K562 (cell line): ENCODE measurements around the gene SLC6A6. TPM values are rescaled to one million over a fixed set of nuclear protein-coding genes. Genes with fewer than 3 reads are reported as not detected.

Experiments used
- ATAC-seq: fragments of 200-7000 bp; cut with Tn5 transposase; 3 replicates; pipeline ENCODE4 v1.9.1; 2020; ENCODE audit warnings: moderate library complexity
- BruUV-seq: library from RNA; stranded (reverse); fragments of 400-500 nt; replicated peaks from 2 replicates; lab custom pipeline; 2021; lab: Mats Ljungman, UMichigan
- CTCF ChIA-PET: fragments of 300-600 bp; formaldehyde crosslinking; extraction: SDS; loops from one replicate; lab custom pipeline; 2021; ENCODE audit warnings: low intra/inter-chr PET ratio; lab: Yijun Ruan, JAX
- POLR2A ChIA-PET: fragments of 300-600, 350-650 bp; sonication (Branson Sonifier 250); formaldehyde crosslinking; extraction: SDS; loops from one replicate; lab custom pipeline; 2021; ENCODE audit warnings: antibody characterized with exemption, inconsistent platforms; lab: Yijun Ruan, JAX
- DNase-seq, 4 experiments: peaks; one replicate each; pipeline versions ENCODE4 v3.0.0 to v3.0.0-alpha.2; 2011 to 2018; ENCODE audit warnings: low spot score in 3 of 4, mixed read lengths in 3 of 4; ENCODE audit errors: extremely low read depth in 1 of 4
- FAIRE-seq: peaks from 2 replicates; lab custom pipeline; 2011; peaks lifted over from hg19 to GRCh38; lab: Jason Lieb, UNC
- H2AFZ ChIP-seq: 2 replicates; pipeline ENCODE4 v1.6.0; 2011; ENCODE audit warnings: low read depth, low read length, control low read depth, inconsistent platforms
- H3K27ac ChIP-seq: fragments of 200-600 bp; 3 replicates; pipeline ENCODE4 v1.8.0; 2011; ENCODE audit warnings: low read depth, mild to moderate bottlenecking, control low read depth, inconsistent platforms, low read length, moderate library complexity, mixed read lengths; ENCODE audit errors: extremely low read depth
- H3K27me3 ChIP-seq, 2 experiments: fragments of 300-600 bp in 1 of 2; 2 replicates in 1 of 2; 3 replicates in 1 of 2; pipeline versions ENCODE4 v1.6.0 to v1.8.0; 2011; ENCODE audit warnings: inconsistent platforms in 2 of 2, low read length in 2 of 2, mild to moderate bottlenecking in 1 of 2, mixed read lengths in 1 of 2, moderate library complexity in 1 of 2; ENCODE audit not compliant: control insufficient read depth in 2 of 2, insufficient read depth in 2 of 2
- H3K36me3 ChIP-seq: fragments of 300-600 bp; 3 replicates; pipeline ENCODE4 v1.8.0; 2011; ENCODE audit warnings: mild to moderate bottlenecking, low read length, inconsistent platforms; ENCODE audit not compliant: control insufficient read depth, insufficient read depth
- H3K4me1 ChIP-seq, 2 experiments: fragments of 200-600 bp in 1 of 2; replicated peaks in 1 of 2; 2 replicates in 1 of 2; 3 replicates in 1 of 2; pipeline versions ENCODE4 v1.5.1 to v1.8.0; 2011; ENCODE audit warnings: inconsistent platforms in 2 of 2, low read length in 2 of 2, mild to moderate bottlenecking in 1 of 2, mixed read lengths in 1 of 2, moderate library complexity in 1 of 2; ENCODE audit not compliant: control insufficient read depth in 2 of 2, insufficient read depth in 2 of 2
- H3K4me2 ChIP-seq: 2 replicates; pipeline ENCODE4 v1.6.1; 2011; ENCODE audit warnings: low read length, control low read depth, inconsistent platforms, mixed read lengths; ENCODE audit not compliant: insufficient read depth
- H3K4me3 ChIP-seq: fragments of 200-600 bp; sonication (generic), shearing (Covaris generic); 2 replicates; pipeline ENCODE4 v1.5.1; 2016; ENCODE audit warnings: control low read depth, inconsistent platforms
- H3K79me2 ChIP-seq: fragments of 200-600 bp; 3 replicates; pipeline ENCODE4 v1.8.0; 2011; ENCODE audit warnings: low read length, inconsistent platforms; ENCODE audit not compliant: control insufficient read depth, insufficient read depth
- H3K9ac ChIP-seq, 2 experiments: 2 replicates each; pipeline versions ENCODE4 v1.6.0 to v1.6.1; 2011; ENCODE audit warnings: low read depth in 2 of 2, low read length in 2 of 2, control low read depth in 1 of 2, inconsistent platforms in 1 of 2, mild to moderate bottlenecking in 1 of 2, mixed read lengths in 1 of 2; ENCODE audit not compliant: insufficient read depth in 1 of 2
- H3K9me1 ChIP-seq: one replicate; pipeline ENCODE4 v1.6.0; 2011; ENCODE audit warnings: inconsistent platforms, mild to moderate bottlenecking, low read length, moderate library complexity; ENCODE audit not compliant: control insufficient read depth, insufficient read depth
- H3K9me3 ChIP-seq: replicated peaks from 2 replicates; pipeline ENCODE4 v1.5.1; 2011; ENCODE audit warnings: low read depth, low read length, inconsistent platforms; ENCODE audit not compliant: control insufficient read depth, insufficient read depth
- H4K20me1 ChIP-seq: replicated peaks from 2 replicates; pipeline ENCODE4 v1.6.1; 2011; ENCODE audit warnings: low read length, inconsistent platforms, mixed read lengths; ENCODE audit not compliant: control insufficient read depth, insufficient read depth
- ADNP ChIP-seq: fragments of 200-800 bp; sonication (Bioruptor generic); IDR thresholded peaks from 2 replicates; pipeline ENCODE4 v1.6.1; 2016; ENCODE audit warnings: missing genetic modification characterization, missing compliant biosample characterization
- ASH1L ChIP-seq: fragments of 450-650 bp; IDR thresholded peaks from 2 replicates; pipeline ENCODE4 v1.6.1; 2018; ENCODE audit warnings: borderline replicate concordance, mild to moderate bottlenecking, low read depth; ENCODE audit not compliant: partially characterized antibody
- BCOR ChIP-seq: fragments of 450-650 bp; IDR thresholded peaks from 2 replicates; pipeline ENCODE4 v1.6.1; 2016
- CBX1 ChIP-seq: sonication (generic); IDR thresholded peaks from 2 replicates; pipeline ENCODE4 v1.6.1; 2016; ENCODE audit warnings: antibody characterized with exemption, low read depth, mild to moderate bottlenecking
- CHD4 ChIP-seq: fragments of 200-600 bp; sonication (generic); IDR thresholded peaks from 3 replicates; pipeline ENCODE4 v1.6.1; 2012; ENCODE audit warnings: low read depth, mild to moderate bottlenecking, mixed read lengths, low read length, inconsistent platforms; ENCODE audit not compliant: insufficient read depth, insufficient replicate concordance, poor library complexity, severe bottlenecking
- EGR1 ChIP-seq: fragments of 450-650 bp; conservative IDR thresholded peaks from 2 replicates; pipeline ENCODE4 v1.6.1; 2017; ENCODE audit warnings: mild to moderate bottlenecking
- HDAC2 ChIP-seq: fragments of 450-650 bp; IDR thresholded peaks from 2 replicates; pipeline ENCODE4 v1.6.1; 2016; ENCODE audit warnings: mild to moderate bottlenecking
- KDM1A ChIP-seq, 2 experiments: fragments of 450-650 bp; IDR thresholded peaks; 2 replicates each; pipeline ENCODE4 v1.6.1; 2016; ENCODE audit warnings: mild to moderate bottlenecking in 2 of 2
- MTF1 ChIP-seq: fragments of 250-450 bp; sonication (Bioruptor Pico); IDR thresholded peaks from 2 replicates; pipeline ENCODE4 v1.9.0; 2021; ENCODE audit warnings: moderate library complexity, mild to moderate bottlenecking, inconsistent platforms, borderline replicate concordance
- NR4A1 ChIP-seq, 2 experiments: fragments of 250-450 bp in 1 of 2; fragments of 450-650 bp in 1 of 2; sonication (Bioruptor Pico) in 1 of 2; IDR thresholded peaks; 2 replicates each; pipeline versions ENCODE4 v1.4.0 to v1.6.1; 2016 to 2020; ENCODE audit warnings: mild to moderate bottlenecking in 2 of 2, missing compliant biosample characterization in 1 of 2, missing genetic modification characterization in 1 of 2, moderate library complexity in 1 of 2
- PRMT5 ChIP-seq: sonication (generic); formaldehyde crosslinking; IDR thresholded peaks from 2 replicates; pipeline ENCODE4 v1.5.0; 2020; ENCODE audit warnings: missing genetic modification reagents
- RBM25 ChIP-seq: fragments of 200-400 bp; formaldehyde crosslinking; IDR thresholded peaks from 2 replicates; pipeline ENCODE4 v1.6.1; 2018; ENCODE audit warnings: low read length, low read depth, moderate library complexity; ENCODE audit not compliant: severe bottlenecking
- SMARCA5 ChIP-seq: fragments of 450-650 bp; IDR thresholded peaks from 2 replicates; pipeline ENCODE4 v1.6.1; 2016
- ZNF830 ChIP-seq: fragments of 250-450 bp; sonication (Bioruptor Pico); IDR thresholded peaks from 2 replicates; pipeline ENCODE4 v1.5.0; 2021; ENCODE audit warnings: mild to moderate bottlenecking
- WGBS: fragments of 100-300 bp; shearing (Covaris generic); methylation state at CpG from one replicate; pipeline ENCODE4 v1.1.6; 2016; ENCODE audit warnings: low coverage, mixed read lengths; ENCODE audit not compliant: insufficient coverage; ENCODE audit errors: missing lambda C conversion rate; 5-methylcytosine and 5-hydroxymethylcytosine counted together
- in situ Hi-C: fragments of 300-500 bp; cut with MboI; formaldehyde crosslinking; loops from 4 replicates; pipeline ENCODE4 v1.15.0; 2018; ENCODE audit warnings: inconsistent platforms, mixed read lengths
- intact Hi-C: fragments of 100-400 bp; cut with micrococcal nuclease; formaldehyde crosslinking; loops from 2 replicates; pipeline ENCODE4 v1.14.2; 2022
- polyA plus RNA-seq, 8 experiments: library from polyadenylated mRNA; depleted of rRNA in 4 of 8; stranded (reverse) in 5 of 8; unstranded in 3 of 8; fragments of >200 nt; fragmentation: Nextera tagmentation in 2 of 8; fragmentation: Illumina TruSeq in 1 of 8; extraction: Ambion mirVana in 2 of 8; extraction: Trizol in 1 of 8; gene quantifications; 2 replicates each; pipeline versions ENCODE4 v1.2.1 to v1.2.3, GENCODE V29; 2011 to 2014; ENCODE audit warnings: inconsistent platforms in 1 of 8, missing spikeins in 1 of 8
- total RNA-seq, 7 experiments: library from RNA; depleted of rRNA in 6 of 7; stranded (reverse); fragments of >200 nt in 6 of 7; fragmentation: Illumina TruSeq in 2 of 7; extraction: Trizol in 2 of 7; gene quantifications; 2 replicates each; pipeline versions ENCODE4 v1.2.1 to v1.2.3, GENCODE V29; 2011 to 2021; ENCODE audit warnings: low replicate concordance in 1 of 7

SLC6A6 gene
- total and polyA plus RNA-seq, 9 of the 15 experiments (the other 6 are each of a cell fraction or from before 2014, with no cell fraction given) = 12.3 to 203 (median 93.2) TPM

DNA sequence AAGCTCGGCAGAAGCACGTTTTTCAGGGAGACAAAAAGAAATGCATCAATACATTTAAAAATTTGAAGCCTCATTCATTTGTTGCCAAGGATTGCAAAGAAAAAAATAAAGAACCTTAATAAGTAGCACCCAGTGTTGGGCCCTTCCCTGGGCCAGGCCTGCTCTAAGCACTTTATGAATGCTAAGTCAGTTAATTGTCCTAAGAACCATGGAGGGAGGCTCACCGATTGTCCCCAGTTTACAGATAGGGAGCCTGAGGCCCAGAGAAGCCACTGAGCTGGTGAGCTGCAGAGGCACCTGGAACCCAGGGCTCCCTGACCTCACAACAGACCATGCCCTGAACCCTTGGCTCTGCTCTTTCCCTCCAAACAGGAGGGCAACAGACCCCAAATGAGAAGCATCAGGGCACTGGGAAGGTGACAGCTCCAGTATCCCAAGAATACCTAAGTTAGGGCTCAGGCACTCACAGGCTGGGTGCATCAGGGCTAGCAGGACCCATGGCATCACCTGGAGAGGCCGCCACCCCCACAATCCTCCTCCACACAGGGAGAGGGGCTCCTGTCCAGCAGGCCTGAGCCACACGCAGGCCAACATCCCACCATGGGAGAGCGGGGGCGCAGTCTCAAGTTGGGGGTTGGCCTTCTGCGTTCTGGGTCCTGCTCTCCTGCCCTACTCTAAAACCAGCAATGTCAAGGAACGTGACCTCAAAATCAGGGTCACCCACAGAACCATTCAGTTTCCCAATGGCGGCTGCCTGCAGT, 133.8 kb downstream of the SLC6A6 start:
- ATAC-seq = no peak
- peaks cover 0 to 11% of the 10 kb centered on the region in 2 experiments; a peak in 2 of 5 replicates for H3K27me3 ChIP-seq
- H3K9me1 ChIP-seq = no peaks in the 10 kb centered on the region
- no peak for DNase-seq
- CTCF ChIA-PET = no interaction called here
- H3K4me2 ChIP-seq = no peak overlapping the region
- H3K79me2 ChIP-seq = no peaks in the 10 kb centered on the region
- no peak overlapping the region for H3K4me3 ChIP-seq
- FAIRE-seq = no peak
- TF ChIP-seq ZNF830 (CRISPR knock-in tag) (no peak), HDAC2 (peak; percentile 18; the same call in 1 of the 2 replicates), RBM25 (peak; percentile 59)
- TF ChIP-seq, all 486 proteins: peak for 2
- H3K36me3 ChIP-seq = no peaks in the 10 kb centered on the region
- no peak overlapping the region for H3K9ac ChIP-seq
- H3K9me3 ChIP-seq = no peaks in the 10 kb centered on the region
- no peaks in the 10 kb centered on the region for H4K20me1 ChIP-seq
- 50% methylated on average over 10 of the region's 10 CpGs for whole genome bisulfite sequencing
- no TSS peak for BruUV-seq
- H3K4me1 ChIP-seq = peaks cover 11 to 26% of the 10 kb centered on the region in 2 experiments
- no peak overlapping the region for H3K27ac ChIP-seq
- 0 out of 2 replicates have a peak overlapping the region, but pooled peaks have one; percentile 7 for H2AFZ ChIP-seq
- in situ Hi-C loops = no loop called here
- POLR2A ChIA-PET = interaction anchor here (1.5 kb wide), 1 partner anchor 13 kb away, joined by 5 read pairs; no protein-coding TSS in a partner anchor
- intact Hi-C loops = no loop called here

DNA sequence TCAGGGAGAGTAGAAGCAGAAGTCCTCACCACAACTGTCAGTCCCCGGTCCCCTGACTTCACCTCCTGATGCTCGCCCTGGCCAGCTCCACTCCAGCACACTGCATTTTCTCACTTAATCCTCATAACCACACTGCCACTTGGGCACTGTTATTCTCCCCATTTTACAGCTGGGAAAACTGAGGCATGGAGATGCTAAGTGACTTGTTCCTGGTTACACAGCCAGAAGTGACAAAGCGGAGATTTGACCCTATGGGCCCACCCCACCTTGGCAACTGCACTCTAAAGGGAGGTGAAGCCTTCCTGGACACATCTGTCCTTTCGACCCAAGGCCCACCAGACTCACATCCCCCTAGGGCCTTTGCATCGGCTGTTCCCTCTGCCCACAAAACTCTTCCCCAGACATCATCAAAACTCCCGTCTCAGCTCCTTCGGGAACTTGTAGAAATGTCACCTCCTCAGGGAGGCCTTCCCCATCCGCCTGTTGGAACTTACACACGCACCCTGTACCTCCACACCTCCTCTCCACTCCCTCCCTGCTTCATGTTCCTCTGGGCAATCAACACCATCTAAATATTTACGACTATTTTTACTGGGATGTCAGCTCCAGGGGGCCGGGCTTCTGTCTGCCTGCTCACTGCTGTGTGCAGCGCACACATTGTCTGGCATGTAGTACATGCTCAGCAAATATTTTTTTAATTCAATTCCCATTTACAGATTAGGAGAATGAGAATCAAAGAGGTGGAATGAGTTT, 134.6 kb downstream of the SLC6A6 start:
- Histone ChIP-seq H4K20me1 (no peaks in the 10 kb centered on the region), H3K4me2 (no peak overlapping the region), H3K36me3 (no peaks in the 10 kb centered on the region), H3K27me3 (peaks cover 0 to 13% of the 10 kb centered on the region in 2 experiments; a peak in 3 of 5 replicates), H3K9ac (no peak overlapping the region), H3K4me1 (peaks cover 11 to 22% of the 10 kb centered on the region in 2 experiments), H3K9me3 (no peaks in the 10 kb centered on the region), H3K4me3 (no peak overlapping the region), H3K9me1 (no peaks in the 10 kb centered on the region), H3K79me2 (no peaks in the 10 kb centered on the region), H3K27ac (no peak overlapping the region), H2AFZ (no peak overlapping the region)
- no TSS peak for BruUV-seq
- ChIA-PET CTCF (no interaction called here), POLR2A (no interaction called here)
- no peak for ATAC-seq
- intact Hi-C loops = no loop called here
- FAIRE-seq = no peak
- in situ Hi-C loops = no loop called here
- DNase-seq = no peak
- 67% methylated on average over 12 of the region's 12 CpGs for WGBS
- TF ChIP-seq NR4A1 (CRISPR knock-in tag; IDR thresholded peaks at IDR 0.05) = no peak
- 0 out of 2 replicates have a peak, but pooled peaks have one; percentile 22 for TF ChIP-seq NR4A1 (tag; IDR thresholded peaks at IDR 0.05)
- TF ChIP-seq MTF1 (CRISPR knock-in tag) = no peak
- peak; percentile 64 for TF ChIP-seq CHD4
- peak; percentile 66 for TF ChIP-seq ADNP (tag)
- peak; percentile 90 for TF ChIP-seq RBM25
- no peak for TF ChIP-seq ASH1L
- TF ChIP-seq HDAC2 = peak; percentile 83; the same call in 1 of the 2 replicates
- peak; percentile 88; the same call in 1 of the 2 replicates for TF ChIP-seq CBX1
- TF ChIP-seq BCOR = peak; percentile 91
- TF ChIP-seq SMARCA5 = peak; percentile 77; the same call in 1 of the 2 replicates
- TF ChIP-seq PRMT5 (CRISPR knock-in tag) = no peak
- peak; percentile 62 to 81; a peak in 3 of 4 replicates for TF ChIP-seq KDM1A (IDR thresholded peaks at IDR 0.05)
- TF ChIP-seq EGR1 = no peak
